Kidney (tissue), 14 donors: Measurements from ENCODE around the gene CIITA. TPM values are rescaled to one million over a fixed set of nuclear protein-coding genes. Genes with fewer than 3 reads are reported as not detected.
"Not testable (repeated sequence)": the region's sequence is repeated elsewhere in the genome, so short reads cannot be mapped to it uniquely, and the experiment has no call there.

ENCODE experiments used
- DNase-seq, 5 donors: peaks; one replicate each; pipeline ENCODE4 v3.0.0-alpha.2; 2013 to 2020
- FAIRE-seq: peaks from 2 replicates; lab custom pipeline; 2012; peaks lifted over from hg19 to GRCh38; lab: Jason Lieb, UNC
- H3K27ac ChIP-seq, 2 donors: one replicate each; pipeline ENCODE4 v1.7.0; 2013; ENCODE audit warnings: low read depth in 2 of 2, low read length in 2 of 2, inconsistent platforms in 1 of 2
- H3K27me3 ChIP-seq: one replicate; pipeline ENCODE4 v1.7.1; 2013; ENCODE audit warnings: low read length, inconsistent platforms; ENCODE audit not compliant: control insufficient read depth, insufficient read depth
- H3K36me3 ChIP-seq, 3 donors: one replicate each; pipeline versions ENCODE4 v1.7.0 to v1.7.1; 2013; ENCODE audit warnings: low read length in 3 of 3, control low read depth in 1 of 3, inconsistent platforms in 1 of 3; ENCODE audit not compliant: insufficient read depth in 3 of 3, control insufficient read depth in 2 of 3
- H3K4me1 ChIP-seq, 3 donors: one replicate each; pipeline versions ENCODE4 v1.7.0 to v1.7.1; 2013; ENCODE audit warnings: low read length in 3 of 3, inconsistent platforms in 1 of 3, low read depth in 1 of 3; ENCODE audit not compliant: control insufficient read depth in 2 of 3, insufficient read depth in 2 of 3
- H3K4me3 ChIP-seq, 3 donors: one replicate each; pipeline versions ENCODE4 v1.7.0 to v1.8.1; 2013; ENCODE audit warnings: low read length in 3 of 3, control low read depth in 1 of 3, inconsistent platforms in 1 of 3
- H3K9ac ChIP-seq, 3 donors: one replicate each; pipeline versions ENCODE4 v1.7.0 to v1.7.1; 2013; ENCODE audit warnings: low read length in 3 of 3, control low read depth in 1 of 3, inconsistent platforms in 1 of 3
- H3K9me3 ChIP-seq, 3 donors: one replicate each; pipeline versions ENCODE4 v1.7.0 to v1.7.1; 2013; ENCODE audit warnings: low read length in 3 of 3, control low read depth in 1 of 3, inconsistent platforms in 1 of 3; ENCODE audit not compliant: control insufficient read depth in 2 of 3, insufficient read depth in 1 of 3
- CTCF ChIP-seq: IDR thresholded peaks from 3 replicates; pipeline ENCODE4 v1.5.1; 2012; ENCODE audit warnings: mild to moderate bottlenecking, moderate library complexity, borderline replicate concordance; ENCODE audit not compliant: insufficient read depth; ENCODE audit errors: extremely low read depth
- intact Hi-C: fragments of 100-400 bp; cut with DNase I; formaldehyde crosslinking; loops from one replicate; pipeline ENCODE4 v1.11.1; 2022
- polyA plus RNA-seq: library from polyadenylated mRNA; stranded (reverse); fragments of 350-450 nt; fragmentation: Illumina TruSeq; extraction: RNeasy Lipid Tissue Mini Kit (QIAGEN cat#74804); gene quantifications from one replicate; pipeline ENCODE4 v1.2.3, GENCODE V29; 2014; ENCODE audit warnings: low read depth, low replicate concordance; ENCODE audit not compliant: insufficient read depth
- total RNA-seq: library from RNA; stranded (reverse); fragmentation: NEBNext Ultra II Directional; extraction: Animal tissue kit (Norgen Biotek cat#: 25700); gene quantifications from one replicate; pipeline ENCODE4 v1.2.1, GENCODE V29; 2021
- donor health status: control.
- donor health status: control.
- donor health status: control.
- donor health status: control.
- donor health status: control.
- donor health status: DM: yes; HTN: yes; CAD: no.
- donor health status: Normal renal cell carcinoma (clear cell type).

CIITA gene
- total and polyA plus RNA-seq, 2 donors from 2014 or later: 8.3 to 50.5 TPM

GRCh38 chr16:10940501-10941079 is 63.6 kb downstream of the CIITA start:
- Histone ChIP-seq H3K27me3 (no peaks in the 10 kb centered on the region), H3K27ac (peak overlapping the region; percentile 62 to 75), H3K9ac (peak overlapping the region in 2 of 3 donors; percentile 88 to 89), H3K36me3 (no peaks in the 10 kb centered on the region), H3K4me1 (peaks cover 3 to 60% (median 55%) of the 10 kb centered on the region in 3 donors), H3K9me3 (no peaks in the 10 kb centered on the region), H3K4me3 (peak overlapping the region; percentile 27 to 87 (median 84))
- no peak for DNase-seq
- TF ChIP-seq CTCF: no peak
- FAIRE-seq: no peak
- intact Hi-C loops: no loop called here

GRCh38 chr16:10941127-10941933 is 64.3 kb downstream of the CIITA start:
- Histone ChIP-seq H3K27me3 (no peaks in the 10 kb centered on the region), H3K4me1 (peaks cover 6 to 66% (median 62%) of the 10 kb centered on the region in 3 donors), H3K9ac (peak overlapping the region; percentile 30 to 89 (median 88)), H3K36me3 (no peaks in the 10 kb centered on the region), H3K9me3 (no peaks in the 10 kb centered on the region), H3K4me3 (peak overlapping the region; percentile 57 to 87 (median 84)), H3K27ac (peak overlapping the region; percentile 57 to 75)
- peak in 2 of 5 donors; percentile 46 to 74 for DNase-seq
- no peak for TF ChIP-seq CTCF
- intact Hi-C loops: no loop called here
- FAIRE-seq: no peak

GRCh38 chr16:10941935-10942351 is 64.9 kb downstream of the CIITA start:
- Histone ChIP-seq H3K27ac (peak overlapping the region in 1 of 2 donors; percentile 28), H3K9ac (peak overlapping the region in 1 of 3 donors; percentile 89), H3K4me3 (peak overlapping the region; percentile 57 to 87 (median 84)), H3K4me1 (peaks cover 6 to 67% (median 65%) of the 10 kb centered on the region in 3 donors)
- DNase-seq, H3K9me3 ChIP-seq, H3K36me3 ChIP-seq, FAIRE-seq, H3K27me3 ChIP-seq, intact Hi-C loops: not testable (repeated sequence)
